SW 1271 (cell line): ENCODE data around the gene TNF.
"Not testable (repeated sequence)": the region's sequence is repeated elsewhere in the genome, so short reads cannot be mapped to it uniquely, and the experiment has no call there.

Source experiments
- DNase-seq, 2 experiments: peaks; one replicate each; lab custom pipeline; 2025; lab: John Stamatoyannopoulos, UW

Gene TNF

DNA sequence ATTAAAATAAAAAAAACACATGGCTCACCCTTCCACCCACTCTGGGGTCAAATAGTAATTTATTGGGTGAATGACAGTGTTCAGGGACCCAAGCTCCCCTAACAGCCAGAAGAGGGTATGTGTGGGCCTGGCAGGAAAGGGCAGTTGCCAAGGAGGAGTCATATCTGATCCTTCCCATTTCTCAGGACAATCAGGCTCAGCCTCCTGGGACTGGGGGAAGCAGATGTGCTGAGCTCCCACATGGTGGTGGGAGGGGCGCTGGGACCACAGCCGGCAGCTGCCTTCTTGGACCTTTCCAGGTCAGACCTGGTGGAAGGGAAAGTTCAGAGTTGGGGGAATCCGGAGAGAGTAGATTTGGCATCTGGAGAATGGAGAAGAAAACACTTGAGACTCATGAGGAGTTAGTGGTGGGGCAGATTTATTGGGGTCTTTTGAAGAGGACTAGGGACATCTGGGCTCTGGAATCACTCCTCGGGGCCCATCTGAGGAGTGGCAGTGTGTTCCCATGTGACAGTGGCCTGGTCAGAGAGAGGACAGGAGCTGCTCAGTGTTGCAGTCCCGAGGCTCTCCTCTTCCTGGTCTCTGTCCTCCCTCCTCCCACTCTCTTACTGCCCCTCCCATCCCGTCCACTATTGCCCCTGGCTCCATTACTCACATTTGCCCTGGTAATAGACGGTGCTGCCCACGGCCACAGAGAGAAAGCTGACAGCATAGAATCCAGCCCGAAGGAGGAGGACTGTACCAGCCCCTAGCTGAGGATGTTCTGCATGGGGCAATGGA lies 13.7 kb downstream of the TNF start:
- no peak for DNase-seq

DNA sequence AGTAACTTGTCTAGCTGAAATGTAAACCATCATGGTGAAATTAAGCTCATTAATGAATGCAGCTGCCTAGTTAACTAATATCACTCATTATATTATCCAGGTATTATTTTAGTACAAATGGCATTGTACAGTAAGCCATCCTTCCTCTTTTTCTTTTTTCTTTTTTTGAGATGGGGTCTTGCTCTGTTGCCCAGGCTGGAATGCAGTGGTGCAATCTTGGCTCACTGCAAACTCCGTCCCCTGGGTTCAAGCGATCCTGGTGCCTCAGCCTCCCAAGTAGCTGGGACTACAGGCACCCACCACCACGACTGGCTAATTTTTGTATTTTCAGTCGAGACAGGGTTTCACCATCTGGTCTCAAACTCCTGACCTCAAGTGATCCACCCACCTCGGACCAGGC lies 15.3 kb downstream of the TNF start:
- not testable (repeated sequence) for DNase-seq

DNA sequence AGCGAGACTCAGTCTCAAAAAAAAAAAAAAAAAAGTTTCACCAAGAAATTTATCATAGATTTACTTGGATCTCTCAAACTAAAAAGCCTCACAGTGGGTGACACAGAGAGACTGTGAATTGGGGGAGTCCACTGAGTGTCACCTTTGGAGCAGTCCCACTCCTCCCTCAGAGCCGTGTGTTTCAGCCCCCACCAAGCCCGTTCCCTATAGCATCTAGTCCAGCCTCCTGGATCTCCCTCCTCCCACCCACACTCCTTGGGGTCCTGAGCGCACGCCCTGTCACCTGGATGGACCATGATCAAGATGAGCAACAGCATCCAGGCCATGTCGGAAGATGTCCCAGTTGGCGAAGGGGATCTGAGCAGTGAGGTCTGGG lies 17.0 kb downstream of the TNF start:
- DNase-seq, result no peak

DNA sequence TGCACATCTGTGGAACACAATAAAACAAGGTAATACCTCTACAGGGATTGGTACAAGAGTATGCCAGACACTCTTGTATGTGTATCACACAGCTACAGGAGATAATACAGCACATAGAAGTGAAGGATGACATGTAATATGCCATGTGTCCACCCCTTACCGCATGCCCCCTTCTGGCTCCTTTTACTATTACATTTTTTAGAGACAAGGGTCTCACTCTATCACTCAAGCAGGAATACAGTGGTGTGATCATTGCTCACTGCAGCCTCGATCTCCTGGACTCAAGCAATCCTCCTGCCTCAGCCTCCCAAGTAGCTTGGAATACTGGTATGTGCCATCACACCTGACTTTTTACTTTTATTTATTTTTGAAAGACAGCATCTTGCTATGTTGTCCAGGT lies 21.6 kb downstream of the TNF start:
- peak; percentile 24 to 61 for DNase-seq

DNA sequence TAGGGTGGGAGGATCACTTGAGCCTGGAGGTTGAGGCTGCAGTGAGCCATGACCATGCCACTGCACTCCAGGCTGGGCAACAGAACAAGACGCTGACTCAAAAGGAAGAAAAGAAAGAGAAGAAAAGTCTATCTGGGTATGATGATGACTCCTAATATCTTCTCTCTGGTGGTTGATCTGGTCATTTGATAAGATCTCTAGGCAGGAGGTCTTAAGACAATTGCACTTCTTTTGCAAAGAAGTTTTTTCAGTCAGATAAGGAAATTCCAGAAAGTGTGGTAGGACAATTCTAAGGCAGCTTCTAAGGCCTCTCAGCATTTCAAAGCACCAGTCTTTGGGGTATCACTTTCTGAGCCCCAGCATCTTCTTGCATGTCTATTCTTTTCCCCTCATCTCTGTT lies 32.0 kb downstream of the TNF start:
- no peak for DNase-seq

DNA sequence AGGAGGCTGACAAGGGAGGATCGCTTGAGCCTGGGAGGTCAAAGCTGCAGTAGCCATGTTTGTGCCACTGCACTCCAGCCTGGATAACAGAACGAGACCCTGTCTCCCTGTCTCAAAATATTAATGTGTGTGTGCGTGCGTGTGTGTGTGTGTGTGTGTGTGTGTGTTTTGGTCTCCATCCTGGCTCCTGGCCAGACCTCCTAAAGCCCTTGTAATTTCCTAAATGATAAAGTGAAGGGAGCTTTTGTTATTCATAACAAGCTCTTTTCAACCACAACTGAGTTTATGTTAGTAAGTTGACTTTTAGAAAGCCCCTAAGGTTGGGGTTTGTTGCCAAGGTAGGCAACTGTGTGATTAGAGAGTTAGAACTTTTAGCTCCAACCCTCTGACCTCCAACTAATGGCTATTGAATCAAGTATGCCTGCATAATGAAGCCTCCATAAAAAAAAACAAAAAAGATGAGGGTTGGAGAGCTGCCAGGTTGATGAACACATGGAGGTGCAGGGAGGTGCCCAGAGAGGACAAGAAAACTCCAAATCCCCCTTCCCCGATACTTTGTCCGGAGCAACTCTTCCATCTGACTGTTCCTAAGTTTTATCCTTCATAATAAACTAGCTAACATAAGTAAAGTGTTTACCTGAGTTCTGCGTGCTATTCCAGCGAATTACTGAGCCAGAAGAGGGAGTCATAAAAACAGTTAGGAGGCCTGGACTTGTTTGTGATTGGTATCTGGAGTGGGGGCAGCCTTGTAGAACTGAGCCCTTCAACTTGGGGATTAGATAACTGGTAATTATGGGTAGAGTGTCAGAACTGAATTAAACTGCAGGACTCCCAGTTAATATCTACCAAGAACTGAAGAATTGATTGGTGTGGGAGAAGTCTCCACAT lies 34.4 kb downstream of the TNF start:
- no peak for DNase-seq

DNA sequence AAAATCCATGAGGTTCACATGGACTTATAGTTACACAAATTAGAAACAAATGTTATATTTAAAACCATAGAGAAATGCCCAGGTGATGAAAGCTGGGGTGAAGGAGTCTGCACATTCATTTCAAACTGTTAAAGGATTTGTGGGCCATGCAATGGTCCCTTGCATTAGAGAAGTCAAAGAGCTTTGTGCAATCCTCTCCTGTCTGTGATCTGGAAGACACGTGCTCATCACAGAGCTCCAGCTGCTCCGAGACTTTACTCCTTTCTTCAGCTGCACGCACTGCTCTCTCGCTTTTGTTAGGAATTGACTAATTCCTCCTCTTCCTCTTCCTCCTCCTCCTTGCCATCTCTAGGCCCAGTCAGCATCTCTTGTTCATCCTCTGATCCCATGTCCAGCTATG lies 35.6 kb downstream of the TNF start:
- no peak for DNase-seq

DNA sequence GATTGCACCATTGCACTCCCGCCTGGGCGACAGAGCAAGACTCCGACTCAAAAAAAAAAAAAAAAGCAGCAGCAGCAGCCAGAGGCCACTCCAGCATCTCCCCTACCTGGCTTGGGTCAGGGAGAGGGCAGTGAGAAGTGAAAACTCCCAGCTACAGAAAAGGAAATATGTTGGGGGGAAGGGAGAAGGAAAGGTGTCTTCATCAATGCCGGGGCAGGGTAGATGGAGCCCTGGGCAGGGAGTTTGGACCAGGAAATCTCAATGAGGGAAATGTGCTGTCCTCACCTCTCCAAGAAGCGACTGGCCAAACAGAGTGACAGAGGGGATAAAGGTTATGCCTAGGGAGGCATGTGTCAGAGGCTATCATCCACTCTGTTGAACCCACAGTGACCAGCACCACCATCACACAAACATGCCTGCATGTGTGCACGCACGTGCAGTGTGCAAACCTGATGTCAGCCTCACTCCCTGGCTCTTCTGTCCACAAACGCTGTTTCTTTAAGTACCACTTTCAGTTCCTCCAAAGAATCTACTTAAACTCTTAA lies 38.8 kb downstream of the TNF start:
- DNase-seq, result no peak

DNA sequence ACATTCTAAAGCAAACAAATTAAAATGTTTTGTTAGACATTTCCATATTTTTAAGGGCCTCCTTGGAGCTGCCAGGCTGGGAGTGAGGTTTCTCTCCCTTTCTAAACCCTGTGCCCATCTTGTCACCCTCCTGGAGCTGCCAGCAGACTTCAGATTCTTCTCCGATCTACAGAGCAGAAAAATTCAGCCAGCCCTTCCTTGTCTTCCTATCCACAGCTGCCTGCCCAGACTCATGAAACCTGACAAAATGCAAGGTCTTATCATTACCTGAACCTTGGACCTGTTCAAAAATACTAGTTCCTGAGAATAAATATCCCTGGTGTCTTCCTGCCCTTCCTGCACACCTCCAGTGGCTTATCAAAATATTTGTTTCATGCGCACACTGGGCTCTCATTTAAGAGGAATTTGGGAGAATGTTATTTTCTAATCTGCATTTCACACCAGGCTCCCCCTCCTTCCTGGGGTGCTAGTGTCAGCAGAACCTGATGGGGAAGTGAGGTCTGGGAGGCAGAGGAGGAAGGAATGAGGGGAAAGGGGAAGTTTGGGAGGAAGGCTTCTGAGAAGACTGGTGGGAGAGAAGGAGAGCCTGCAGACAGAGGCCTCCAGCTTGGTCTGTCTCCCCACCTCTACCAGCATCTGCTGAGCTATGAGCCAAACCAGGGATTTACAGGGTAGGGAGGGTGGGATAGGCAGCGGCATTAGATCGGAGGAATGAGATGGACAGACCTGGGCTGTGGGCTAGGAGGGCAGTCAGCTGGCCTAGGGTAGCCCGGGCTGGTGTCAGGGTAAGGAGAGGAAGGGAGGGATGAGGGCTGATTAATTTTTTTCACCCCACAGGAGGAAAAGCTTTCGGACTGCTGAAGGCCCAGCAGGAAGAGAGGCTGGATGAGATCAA lies 39.6 kb downstream of the TNF start, which contains the start of gene AIF1:
Gene AIF1, plus strand, starts transcription at position 551 of the 895 bp plus-strand sequence. Its CDS starts 96 bp downstream, at position 647.
- DNase-seq, result no peak

DNA sequence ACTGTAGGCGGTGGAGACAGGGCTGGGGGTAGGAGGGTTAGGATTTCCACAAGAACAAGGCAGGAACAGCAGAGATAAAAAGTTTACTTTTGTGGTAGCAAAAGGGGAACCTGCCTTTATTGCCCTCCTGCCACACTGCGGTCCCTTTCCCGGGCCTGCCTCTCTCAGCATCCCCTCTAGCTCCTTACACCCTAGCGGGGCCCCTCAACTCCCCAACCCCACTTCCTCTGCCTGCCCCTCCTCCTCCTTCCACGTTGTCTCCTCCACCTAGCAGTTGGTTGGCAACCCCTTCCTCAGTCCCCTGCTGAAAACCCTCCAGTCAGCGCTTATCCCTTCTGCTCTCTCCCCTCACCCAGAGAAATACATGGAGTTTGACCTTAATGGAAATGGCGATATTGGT lies 40.4 kb downstream of the TNF start:
- no peak for DNase-seq

DNA sequence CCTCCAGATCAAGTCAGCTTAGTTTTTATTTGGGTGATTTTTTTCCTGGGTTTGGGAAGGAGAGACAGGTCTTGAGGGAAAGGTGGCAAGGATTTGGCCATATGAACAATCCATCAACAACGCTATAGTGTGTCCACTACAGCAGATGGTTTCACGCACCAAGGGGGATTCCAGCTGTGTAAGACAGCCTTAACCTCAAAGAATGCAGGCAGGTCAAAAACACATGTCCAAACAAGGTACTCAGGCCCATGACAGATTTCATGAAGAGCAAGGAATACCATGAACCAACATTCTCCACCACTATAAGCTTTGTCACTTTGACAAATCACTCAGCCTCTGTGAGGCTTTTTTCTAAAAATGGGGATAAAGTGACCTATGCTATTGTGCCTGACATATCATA lies 41.6 kb downstream of the TNF start:
- no peak for DNase-seq

DNA sequence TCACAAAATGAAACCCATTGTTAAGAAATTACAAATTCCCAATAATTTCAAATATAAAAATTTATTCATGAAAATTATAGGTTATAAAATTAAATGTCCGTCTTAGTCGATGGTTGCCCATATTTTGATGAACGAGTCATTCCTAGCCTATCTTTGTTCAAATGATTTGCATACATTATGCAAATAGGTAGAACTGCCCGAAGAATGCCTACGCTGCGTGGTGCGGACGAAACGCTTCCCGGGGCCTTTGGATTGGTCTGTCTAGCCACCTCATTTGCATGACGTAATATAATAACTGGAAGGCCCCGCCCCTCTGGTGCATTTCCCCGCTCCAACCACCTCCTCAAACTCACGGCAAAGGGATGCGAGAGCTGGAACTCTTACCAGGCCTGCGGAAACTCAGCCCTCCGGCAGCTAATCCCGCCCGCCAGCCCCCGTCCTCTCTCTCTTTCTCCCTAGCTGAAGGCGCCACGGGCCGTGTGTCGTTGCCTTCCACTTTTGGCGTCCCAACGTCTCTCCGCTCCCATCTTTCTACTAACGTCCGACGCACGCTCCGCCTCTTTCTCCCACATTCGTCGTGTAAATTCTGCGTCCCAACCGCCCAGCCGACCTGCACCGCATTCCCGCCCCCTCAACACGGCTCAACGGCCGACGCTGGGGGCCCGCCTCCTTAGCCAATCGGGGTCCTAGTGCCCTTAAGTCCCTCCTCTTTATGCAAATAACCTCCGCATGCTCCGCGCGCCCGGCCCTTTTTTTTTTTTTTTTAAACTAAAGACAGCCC lies 44.6 kb downstream of the TNF start:
- DNase-seq, result peak; percentile 98 to 99

DNA sequence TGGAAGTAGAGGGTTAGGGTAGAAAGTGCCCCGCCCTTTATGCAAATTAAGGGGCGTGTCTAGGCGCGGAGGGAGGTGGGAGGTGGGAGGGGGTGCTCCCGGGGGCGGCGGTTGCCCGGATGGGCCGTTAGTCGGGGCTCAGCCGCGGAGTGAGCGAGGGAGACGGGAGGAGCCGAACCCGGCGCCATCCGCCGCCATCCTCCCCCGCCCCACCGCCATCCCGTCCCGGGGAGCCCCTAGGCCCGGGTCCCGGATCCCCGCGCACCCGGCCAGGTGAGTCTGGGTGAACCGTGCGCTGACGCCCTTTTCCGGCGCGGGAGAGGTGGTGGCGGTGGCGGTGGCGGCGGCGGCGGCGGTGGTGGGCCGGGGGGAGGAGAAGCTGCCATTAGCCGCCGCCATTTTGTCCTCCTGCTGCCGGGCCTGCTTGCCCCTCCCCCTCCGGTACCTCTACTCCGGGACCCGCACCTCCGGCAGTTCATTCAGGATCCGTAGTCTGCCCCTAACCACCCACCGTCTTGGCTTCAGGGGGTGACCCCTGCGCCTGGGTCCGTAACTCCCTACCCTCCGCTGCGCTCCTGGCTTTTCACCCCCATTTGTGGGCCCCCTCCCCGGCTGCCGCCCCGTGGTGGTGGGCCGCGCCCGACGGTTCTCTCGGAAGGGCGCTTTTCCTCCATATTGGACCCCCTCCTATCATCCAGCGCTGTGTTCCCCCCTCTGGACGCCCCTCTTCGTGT lies 45.4 kb downstream of the TNF start, which contains the start of gene PRRC2A:
Gene PRRC2A, plus strand, starts transcription at position 130 of the 734 bp plus-strand sequence. CDS start 2,075 bp downstream, outside the sequence.
- DNase-seq, result peak in 1 of 2 experiments; percentile 86

DNA sequence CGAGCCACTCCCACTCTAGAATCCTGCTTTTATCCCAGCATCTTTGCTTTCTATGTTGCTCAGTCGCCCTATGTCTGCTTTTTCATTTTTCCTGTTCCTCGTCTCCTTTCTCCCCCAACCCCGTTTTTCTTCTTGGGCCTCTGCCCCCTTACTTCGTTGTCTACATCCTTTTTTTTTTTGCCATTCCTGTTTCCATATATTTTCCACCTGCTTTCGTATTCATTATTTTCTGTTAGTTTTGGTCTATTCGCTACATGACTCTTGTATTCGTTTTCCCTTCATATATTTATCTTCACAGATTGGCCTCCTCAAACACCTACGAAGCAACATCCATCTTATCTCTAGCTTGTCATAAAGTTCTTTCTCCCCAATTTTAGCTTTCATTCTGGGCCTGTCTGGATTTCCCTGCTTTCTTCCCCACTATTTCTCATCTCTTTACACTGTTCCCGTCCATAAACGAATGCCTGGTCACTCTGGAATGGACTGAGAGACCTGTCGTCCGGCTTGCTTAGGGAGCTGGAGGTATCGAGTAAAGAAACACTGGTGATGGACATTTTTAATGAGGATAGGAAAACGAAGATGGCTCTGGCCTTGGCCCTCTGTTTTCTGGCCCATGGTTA lies 46.1 kb downstream of the TNF start:
- DNase-seq, result no peak

DNA sequence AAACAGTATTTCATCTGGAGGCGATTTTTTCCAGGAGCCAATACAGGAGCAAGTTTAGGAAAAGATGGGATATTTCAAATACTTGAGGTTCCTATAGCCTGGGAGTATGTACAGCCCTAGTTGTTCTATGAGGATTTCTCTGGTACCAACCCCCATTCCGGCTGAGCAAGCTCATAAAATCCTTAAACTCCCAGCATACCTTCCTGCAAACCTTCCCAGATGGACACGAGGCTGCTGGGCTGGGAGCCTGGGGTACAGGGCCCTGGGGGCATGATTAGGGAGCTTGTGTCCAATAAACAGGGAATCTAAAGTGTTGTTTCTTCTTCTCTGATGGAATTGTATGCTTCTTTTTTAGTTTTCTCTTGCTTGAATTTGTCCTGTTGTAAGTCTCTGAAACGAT lies 46.6 kb downstream of the TNF start:
- DNase-seq, result no peak

DNA sequence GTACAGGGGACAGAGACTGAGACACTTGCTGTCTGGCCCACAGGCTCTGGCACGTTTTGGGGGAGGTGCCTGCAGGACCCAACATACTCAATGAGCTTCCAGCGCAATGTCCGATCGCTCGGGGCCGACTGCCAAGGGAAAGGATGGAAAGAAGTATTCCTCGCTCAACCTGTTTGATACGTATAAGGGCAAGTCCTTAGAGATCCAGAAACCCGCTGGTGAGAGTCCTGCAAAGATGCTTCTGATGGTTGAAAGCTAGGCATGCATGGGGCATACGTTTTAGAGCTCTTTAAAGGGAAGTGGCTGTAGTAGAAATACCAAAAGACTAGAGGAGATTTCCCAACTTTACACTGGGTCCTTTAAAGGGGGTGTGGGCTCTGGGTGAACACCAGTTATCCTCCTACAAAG lies 47.3 kb downstream of the TNF start:
- no peak for DNase-seq

DNA sequence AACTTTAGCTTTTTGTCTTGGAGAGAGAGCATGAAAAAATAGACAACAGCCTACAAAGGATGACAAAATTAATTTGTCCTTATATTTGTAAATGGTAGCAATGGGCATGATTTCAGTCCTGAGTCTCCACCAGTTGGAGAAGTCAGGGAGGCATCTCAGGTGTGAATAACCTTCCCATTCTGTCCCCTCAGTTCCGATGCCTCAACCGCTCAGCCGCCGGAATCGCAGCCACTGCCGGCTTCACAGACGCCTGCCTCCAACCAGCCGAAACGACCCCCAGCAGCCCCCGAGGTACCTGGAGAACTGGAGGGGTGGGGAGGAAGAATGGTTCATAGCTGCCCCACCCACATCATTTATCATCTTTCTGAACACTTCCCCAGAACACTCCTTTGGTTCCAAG lies 48.7 kb downstream of the TNF start:
- DNase-seq, result no peak

DNA sequence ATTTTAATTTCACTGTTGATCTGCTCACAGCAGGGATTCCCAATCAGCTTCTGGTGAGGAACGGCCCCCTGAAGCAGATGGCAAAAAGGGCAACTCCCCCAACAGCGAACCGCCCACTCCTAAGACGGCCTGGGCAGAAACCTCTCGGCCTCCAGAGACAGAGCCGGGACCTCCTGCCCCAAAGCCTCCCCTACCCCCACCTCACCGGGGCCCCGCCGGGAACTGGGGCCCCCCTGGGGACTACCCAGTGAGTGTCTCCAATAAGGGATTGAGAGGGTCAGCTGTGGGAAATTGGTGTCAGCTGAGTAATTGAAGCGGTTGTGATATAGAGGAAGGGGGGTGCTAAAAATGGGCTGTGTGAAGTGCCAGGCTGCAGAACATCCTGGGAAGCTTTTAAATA lies 51.6 kb downstream of the TNF start:
- DNase-seq, result no peak

DNA sequence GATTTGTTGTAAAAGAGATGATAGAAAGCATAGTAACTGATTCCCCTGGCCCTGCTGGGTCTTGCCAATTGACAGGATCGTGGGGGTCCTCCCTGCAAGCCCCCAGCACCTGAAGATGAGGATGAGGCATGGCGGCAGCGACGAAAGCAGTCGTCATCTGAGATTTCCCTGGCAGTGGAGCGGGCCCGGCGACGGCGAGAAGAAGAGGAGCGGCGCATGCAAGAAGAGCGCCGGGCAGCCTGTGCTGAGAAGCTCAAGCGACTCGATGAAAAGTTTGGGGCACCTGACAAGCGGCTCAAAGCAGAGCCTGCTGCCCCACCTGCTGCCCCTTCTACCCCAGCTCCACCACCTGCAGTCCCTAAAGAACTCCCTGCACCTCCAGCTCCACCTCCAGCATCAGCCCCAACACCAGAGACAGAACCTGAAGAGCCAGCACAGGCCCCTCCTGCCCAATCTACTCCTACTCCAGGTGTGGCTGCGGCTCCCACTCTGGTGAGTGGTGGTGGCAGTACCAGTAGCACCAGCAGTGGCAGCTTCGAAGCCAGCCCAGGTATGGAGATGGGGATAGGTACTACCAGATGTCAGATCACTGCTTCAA lies 52.4 kb downstream of the TNF start:
- DNase-seq, result no peak
